Colonic mucosa (tissue), 4 donors: ENCODE measurements around the gene LCA5L. TPM values are rescaled to one million over a fixed set of nuclear protein-coding genes. Genes with fewer than 3 reads are reported as not detected.
A peak's percentile ranks its signal among the peaks of the same experiment; 100 is the strongest.

Experiments used
- DNase-seq: peaks from one replicate; pipeline ENCODE4 v3.0.0-alpha.2; 2020
- H3K27ac ChIP-seq: fragments of 200-600 bp; one replicate; pipeline ENCODE4 v1.8.0; 2021
- H3K27me3 ChIP-seq: fragments of 200-600 bp; one replicate; pipeline ENCODE4 v1.8.0; 2021
- H3K36me3 ChIP-seq: fragments of 200-600 bp; one replicate; pipeline ENCODE4 v1.8.0; 2021
- H3K4me1 ChIP-seq: fragments of 200-600 bp; one replicate; pipeline ENCODE4 v1.8.0; 2021; ENCODE audit warnings: mild to moderate bottlenecking
- H3K4me3 ChIP-seq: fragments of 200-600 bp; one replicate; pipeline ENCODE4 v1.8.0; 2021
- H3K9ac ChIP-seq, 2 donors: one replicate each; pipeline ENCODE4 v1.7.0; 2013; ENCODE audit warnings: control low read depth in 2 of 2, low read depth in 2 of 2, low read length in 2 of 2
- H3K9me3 ChIP-seq: fragments of 200-600 bp; one replicate; pipeline ENCODE4 v1.8.0; 2021
- CTCF ChIP-seq: fragments of 200-600 bp; IDR thresholded peaks from one replicate; pipeline ENCODE4 v1.8.0; 2022; ENCODE audit warnings: antibody characterized with exemption, mild to moderate bottlenecking
- intact Hi-C: fragments of 100-400 bp; cut with DNase I; formaldehyde crosslinking; loops from one replicate; pipeline ENCODE4 v1.14.1; 2022
- total RNA-seq, 2 donors: library from RNA; stranded (reverse); fragmentation: NEBNext Ultra II Directional in 1 of 2; extraction: Animal tissue kit (Norgen Biotek cat#: 25700) in 1 of 2; gene quantifications; one replicate each; pipeline ENCODE4 v1.2.1, GENCODE V29; 2021
- donor health status: healthy.
- donor health status: DM: no; HTN: no; CAD: no.
- donor health status: DM: no; HTN: no; CAD: no.

The LCA5L gene
- under 1 TPM; 0.64 to 0.98 TPM for total RNA-seq

GRCh38 chr21:39445321-39446269, at the start of gene LCA5L:
Gene LCA5L, minus strand, starts transcription at chr21:39445778. Its CDS starts 17,285 bp downstream, at chr21:39428493.
- peak; percentile 89 for DNase-seq
- Histone ChIP-seq H3K4me3 (peak within 1 kb of the TSS; percentile 88), H3K9me3 (no peaks in the 10 kb centered on the region), H3K9ac (peak within 1 kb of the TSS; percentile 56 to 76), H3K4me1 (no peaks in the 10 kb centered on the region), H3K27ac (peak within 1 kb of the TSS; percentile 74), H3K27me3 (no peaks in the 10 kb centered on the region), H3K36me3 (no peaks in the 10 kb centered on the region)
- intact Hi-C loops, result loop anchor here (5.0 kb wide), 1 partner anchor 133 kb away; the partner anchor contains the start of gene BRWD1
- no peak for TF ChIP-seq CTCF

- no peaks in the 10 kb centered on the region for H3K9me3 ChIP-seq
- no peaks in the 10 kb centered on the region for H3K27me3 ChIP-seq
- no peak for DNase-seq
- no peaks in the 10 kb centered on the region for H3K4me1 ChIP-seq
- no peak for TF ChIP-seq CTCF
- H3K27ac ChIP-seq, result no peak overlapping the region
- H3K4me3 ChIP-seq, result no peak overlapping the region
- no peak overlapping the region for H3K9ac ChIP-seq
- intact Hi-C loops, result no loop called here
- H3K36me3 ChIP-seq, result no peaks in the 10 kb centered on the region
Measured at GRCh38 chr21:39489380-39489924, 43.9 kb upstream of the LCA5L start.

- intact Hi-C loops, result no loop called here
- Histone ChIP-seq H3K27me3 (no peaks in the 10 kb centered on the region), H3K36me3 (no peaks in the 10 kb centered on the region), H3K4me1 (no peaks in the 10 kb centered on the region), H3K27ac (no peak overlapping the region), H3K9ac (no peak overlapping the region), H3K4me3 (no peak overlapping the region), H3K9me3 (no peaks in the 10 kb centered on the region)
- no peak for TF ChIP-seq CTCF
- DNase-seq, result no peak
Measured at GRCh38 chr21:39484711-39485276, 39.2 kb upstream of the LCA5L start.

- Histone ChIP-seq H3K27ac (no peak overlapping the region), H3K36me3 (no peaks in the 10 kb centered on the region), H3K4me3 (no peak overlapping the region), H3K9ac (no peak overlapping the region), H3K9me3 (no peaks in the 10 kb centered on the region), H3K4me1 (no peaks in the 10 kb centered on the region), H3K27me3 (no peaks in the 10 kb centered on the region)
- TF ChIP-seq CTCF, result no peak
- intact Hi-C loops, result no loop called here
- no peak for DNase-seq
Measured at GRCh38 chr21:39483917-39484316, 38.3 kb upstream of the LCA5L start.

GRCh38 chr21:39481886-39482285, 36.3 kb upstream of the LCA5L start:
- no peaks in the 10 kb centered on the region for H3K36me3 ChIP-seq
- intact Hi-C loops, result no loop called here
- H3K27me3 ChIP-seq, result no peaks in the 10 kb centered on the region
- H3K9ac ChIP-seq, result no peak overlapping the region
- no peak overlapping the region for H3K27ac ChIP-seq
- DNase-seq, result no peak
- no peak overlapping the region for H3K4me3 ChIP-seq
- no peak for TF ChIP-seq CTCF
- no peaks in the 10 kb centered on the region for H3K9me3 ChIP-seq
- H3K4me1 ChIP-seq, result no peaks in the 10 kb centered on the region
